Activated effector memory CD4-positive, alpha-beta T cell treated with anti-CD3 and anti-CD28 coated beads, Interleukin-2, amount 50 U/mL, for 16 hours (primary cell): Measurements from ENCODE around the gene FAM107B.

ENCODE experiments used
- DNase-seq: peaks from one replicate; pipeline ENCODE4 v3.0.0-alpha.2; 2020

The FAM107B gene

GRCh38 chr10:14478201-14478600, 296.5 kb downstream of the FAM107B start:
- DNase-seq = no peak

DNA sequence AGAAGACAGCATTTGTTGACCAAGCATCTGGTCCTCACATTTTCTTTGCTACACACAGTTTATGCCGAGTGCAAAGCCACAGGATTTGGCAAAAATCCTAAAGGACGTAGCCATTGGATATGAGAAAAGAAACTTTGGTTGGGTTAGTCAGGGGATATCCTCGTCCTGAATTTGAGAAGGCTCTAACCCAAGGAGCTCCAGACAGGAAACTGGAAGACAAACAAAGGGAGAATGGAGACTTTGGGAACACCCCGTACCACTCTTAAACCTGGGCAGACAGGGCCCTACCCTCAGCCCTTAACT, 297.3 kb downstream of the FAM107B start:
- DNase-seq = no peak

DNA sequence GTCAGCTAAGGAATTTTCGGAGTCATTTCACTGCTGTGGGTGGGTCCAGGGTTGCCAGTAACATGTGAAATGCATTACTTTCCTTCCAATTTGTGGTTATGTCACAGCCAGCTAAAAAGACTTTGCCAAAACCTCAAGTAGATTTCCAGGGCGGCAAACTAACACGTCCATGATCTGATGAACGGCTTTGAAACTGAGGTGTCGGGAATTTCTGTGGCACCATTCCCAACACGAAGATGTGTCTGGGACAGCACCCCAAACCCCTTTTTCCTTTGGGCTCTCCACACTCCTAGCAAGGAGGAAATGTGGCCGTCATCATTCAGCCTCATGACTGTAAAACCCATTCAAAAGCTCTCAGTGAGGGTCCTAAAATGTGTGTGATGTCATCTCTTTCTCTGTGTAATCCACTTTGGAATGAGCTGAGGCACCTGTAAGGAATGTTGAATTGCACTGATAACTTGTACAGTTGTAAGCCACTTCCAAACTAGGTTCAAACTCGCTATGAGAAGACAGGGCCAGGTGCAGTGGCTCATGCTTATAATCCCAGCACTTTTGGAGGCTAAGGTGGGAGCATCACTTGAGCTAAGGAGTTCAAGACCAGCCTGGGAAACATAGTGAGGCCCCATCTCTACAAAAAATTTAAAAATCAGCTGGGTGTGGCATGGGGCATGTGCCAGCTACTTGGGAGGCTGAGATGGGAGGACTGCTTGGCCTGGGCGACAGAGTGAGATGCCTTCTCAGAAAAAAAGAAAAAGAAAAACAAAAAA, 297.9 kb downstream of the FAM107B start:
- no peak for DNase-seq

- no peak for DNase-seq
Observed at GRCh38 chr10:14476006-14476405, 298.7 kb downstream of the FAM107B start.

DNA sequence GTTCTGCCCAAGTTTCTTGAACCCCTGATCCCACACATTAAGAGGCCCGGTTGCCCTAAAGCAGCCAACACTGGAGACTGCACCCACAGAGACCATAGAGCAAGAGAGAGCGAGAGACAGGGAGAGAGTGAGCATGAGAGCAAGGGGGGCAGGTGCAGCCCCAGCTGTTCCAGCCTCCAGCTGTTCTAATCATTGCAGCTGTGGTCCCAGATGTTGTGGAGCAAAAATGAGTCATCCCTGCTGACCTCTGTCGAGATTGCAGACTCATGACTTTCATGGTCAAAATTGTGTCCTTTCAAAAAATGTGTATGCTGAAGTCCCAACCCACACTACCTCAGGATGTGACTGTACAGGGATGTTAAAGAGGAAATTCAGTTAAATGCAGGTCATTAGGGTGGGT, 300.0 kb downstream of the FAM107B start:
- no peak for DNase-seq

DNA sequence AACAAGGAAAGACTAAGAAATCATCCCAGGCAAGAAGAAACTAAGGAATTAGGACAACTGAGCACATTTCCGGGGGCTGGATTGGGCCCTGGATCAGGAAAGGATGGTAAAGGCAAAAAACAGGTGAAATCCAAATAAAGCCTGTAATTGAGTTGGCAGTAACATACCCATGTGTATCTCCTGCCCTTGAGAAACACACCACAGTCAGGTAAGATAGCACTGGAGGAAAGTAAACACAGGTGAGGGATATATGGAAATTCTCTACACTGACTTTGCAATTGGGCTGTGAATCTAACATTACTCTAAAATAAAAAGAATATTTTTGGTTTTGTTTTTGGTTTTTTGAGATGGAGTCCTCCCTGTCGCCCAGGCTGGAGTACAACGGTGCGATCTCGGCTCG, 303.8 kb downstream of the FAM107B start:
- no peak for DNase-seq

- no peak for DNase-seq
Observed at GRCh38 chr10:14468726-14469125, 306.0 kb downstream of the FAM107B start.
